Measurements from ENCODE around the gene RBMS1. TPM values are rescaled to one million over a fixed set of nuclear protein-coding genes. Genes with fewer than 3 reads are reported as not detected.
A peak's percentile ranks its signal among the peaks of the same experiment; 100 is the strongest.

RBMS1 gene
- total RNA-seq, 3 donors from 2014 or later: 81.3 to 96.2 (median 92.1) TPM

GRCh38 chr2:160486341-160486740 is 7.3 kb downstream of the RBMS1 start:
- peaks cover 0 to 5% of the 10 kb centered on the region in 2 donors for H3K4me1 ChIP-seq

GRCh38 chr2:160484859-160485520 is 8.6 kb downstream of the RBMS1 start:
- Histone ChIP-seq H3K9me3 (no peaks in the 10 kb centered on the region), H3K27ac (peak overlapping the region; percentile 10 to 41), H3K27me3 (no peaks in the 10 kb centered on the region), H3K4me1 (peaks cover 0 to 5% of the 10 kb centered on the region in 2 donors), H3K36me3 (no peaks in the 10 kb centered on the region), H3K4me3 (no peak overlapping the region)
- DNase-seq (ENCODE audit: low spot score in 2 of 2): no peak
- intact Hi-C loops (cut with DNase I; ENCODE audit: low total_unique reads): no loop called here
- TF ChIP-seq CTCF (IDR thresholded peaks at IDR 0.05): no peak
- no peak for TF ChIP-seq POLR2A (IDR thresholded peaks at IDR 0.05)
- TF ChIP-seq POLR2AphosphoS5 (IDR thresholded peaks at IDR 0.05): no peak

More at GRCh38 chr2:160486341-160486740, 7.3 kb downstream of the RBMS1 start:
- Histone ChIP-seq H3K4me3 (peak overlapping the region in 1 of 3 donors; percentile 4), H3K27me3 (no peaks in the 10 kb centered on the region), H3K9me3 (no peaks in the 10 kb centered on the region), H3K27ac (peak overlapping the region; percentile 23 to 66), H3K36me3 (no peaks in the 10 kb centered on the region)
- intact Hi-C loops (cut with DNase I; ENCODE audit: low total_unique reads): no loop called here
- no peak for TF ChIP-seq POLR2AphosphoS5 (IDR thresholded peaks at IDR 0.05)
- TF ChIP-seq POLR2A (IDR thresholded peaks at IDR 0.05): no peak
- TF ChIP-seq CTCF (IDR thresholded peaks at IDR 0.05): no peak
- no peak for DNase-seq (ENCODE audit: low spot score in 2 of 2)

- DNase-seq (ENCODE audit: low spot score in 2 of 2): no peak
- intact Hi-C loops (cut with DNase I; ENCODE audit: low total_unique reads): no loop called here
- no peaks in the 10 kb centered on the region for H3K9me3 ChIP-seq
- no peak for TF ChIP-seq CTCF (IDR thresholded peaks at IDR 0.05)
- no peak overlapping the region for H3K4me3 ChIP-seq
- H3K4me1 ChIP-seq: peaks cover 0 to 5% of the 10 kb centered on the region in 2 donors
- H3K27me3 ChIP-seq: no peaks in the 10 kb centered on the region
- H3K27ac ChIP-seq: no peak overlapping the region
- H3K36me3 ChIP-seq: no peaks in the 10 kb centered on the region
Measured at GRCh38 chr2:160482673-160483072, 10.9 kb downstream of the RBMS1 start.

- intact Hi-C loops (cut with DNase I; ENCODE audit: low total_unique reads): no loop called here
- no peaks in the 10 kb centered on the region for H3K36me3 ChIP-seq
- H3K4me1 ChIP-seq: peaks cover 0 to 5% of the 10 kb centered on the region in 2 donors
- no peak overlapping the region for H3K27ac ChIP-seq
- no peaks in the 10 kb centered on the region for H3K9me3 ChIP-seq
- H3K4me3 ChIP-seq: no peak overlapping the region
- DNase-seq (ENCODE audit: low spot score in 2 of 2): no peak
- TF ChIP-seq POLR2A (IDR thresholded peaks at IDR 0.05) (no peak), CTCF (IDR thresholded peaks at IDR 0.05) (no peak), POLR2AphosphoS5 (IDR thresholded peaks at IDR 0.05) (no peak)
- H3K27me3 ChIP-seq: no peaks in the 10 kb centered on the region
Measured at GRCh38 chr2:160479269-160479668, 14.3 kb downstream of the RBMS1 start.

GRCh38 chr2:160478660-160479059 is 14.9 kb downstream of the RBMS1 start:
- no peak for DNase-seq (ENCODE audit: low spot score in 2 of 2)
- H3K27ac ChIP-seq: no peak overlapping the region
- H3K27me3 ChIP-seq: no peaks in the 10 kb centered on the region
- no peaks in the 10 kb centered on the region for H3K9me3 ChIP-seq
- intact Hi-C loops (cut with DNase I; ENCODE audit: low total_unique reads): no loop called here
- H3K36me3 ChIP-seq: no peaks in the 10 kb centered on the region
- peaks cover 0 to 5% of the 10 kb centered on the region in 2 donors for H3K4me1 ChIP-seq
- H3K4me3 ChIP-seq: no peak overlapping the region
- TF ChIP-seq POLR2A (IDR thresholded peaks at IDR 0.05) (no peak), CTCF (IDR thresholded peaks at IDR 0.05) (no peak), POLR2AphosphoS5 (IDR thresholded peaks at IDR 0.05) (no peak)

Data from breast epithelium (tissue), 4 donors.